Upper lobe of left lung (tissue), 4 donors: ENCODE measurements around the gene MEFV.

Experiments used
- CTCF ChIP-seq, 6 experiments: fragments of 450-650 bp in 4 of 6; fragments of 200-600 bp in 2 of 6; sonication (generic) in 2 of 6; IDR thresholded peaks; one replicate each; pipeline ENCODE4 v1.5.1; 2016 to 2019; ENCODE audit warnings: antibody characterized with exemption in 6 of 6
- EP300 ChIP-seq, 4 donors: sonication (generic); formaldehyde crosslinking; IDR thresholded peaks; one replicate each; pipeline ENCODE4 v1.5.1; 2017; ENCODE audit warnings: antibody characterized with exemption in 4 of 4, control low read depth in 2 of 4
- POLR2A ChIP-seq, 4 donors: fragments of 450-650 bp; IDR thresholded peaks; one replicate each; pipeline ENCODE4 v1.5.1; 2016 to 2017; ENCODE audit warnings: antibody characterized with exemption in 4 of 4, mild to moderate bottlenecking in 2 of 4
- POLR2AphosphoS5 ChIP-seq, 2 donors: sonication (generic); formaldehyde crosslinking; IDR thresholded peaks; one replicate each; pipeline ENCODE4 v1.5.1; 2017; ENCODE audit warnings: antibody characterized with exemption in 2 of 2

- TF ChIP-seq POLR2AphosphoS5 (IDR thresholded peaks at IDR 0.05) (no peak), POLR2A (IDR thresholded peaks at IDR 0.05) (no peak), EP300 (IDR thresholded peaks at IDR 0.05) (no peak), CTCF (IDR thresholded peaks at IDR 0.05) (no peak)
These were observed 40.7 kb downstream of the MEFV start for GRCh38 chr16:3215601-3216262.
